ENCODE measurements around the gene ATP6V0B. TPM values are rescaled to one million over a fixed set of nuclear protein-coding genes. Genes with fewer than 3 reads are reported as not detected.
A peak's percentile ranks its signal among the peaks of the same experiment; 100 is the strongest.

ATP6V0B gene
- total and polyA plus RNA-seq, 2 experiments from 2014 or later: 112 to 142 TPM

- TF ChIP-seq ZNF462 (CRISPR knock-in tag; IDR thresholded peaks at IDR 0.05) (no peak), EZH2 (IDR thresholded peaks at IDR 0.05; ENCODE audit: low read depth, unreplicated experiment) (no peak), EZH2phosphoT487 (IDR thresholded peaks at IDR 0.05; ENCODE audit: unreplicated experiment) (no peak), ZNF331 (CRISPR knock-in tag; IDR thresholded peaks at IDR 0.05; ENCODE audit: low read depth) (no peak), STAT1 (IDR thresholded peaks at IDR 0.05; ENCODE audit: unreplicated experiment) (no peak), CREB1 (CRISPR knock-in tag; IDR thresholded peaks at IDR 0.05; ENCODE audit: low read depth) (no peak), JUNB (IDR thresholded peaks at IDR 0.05; ENCODE audit: unreplicated experiment) (no peak), ETS1 (IDR thresholded peaks at IDR 0.05) (no peak)
Observed at GRCh38 chr1:43978264-43978550, 3.4 kb downstream of the ATP6V0B start (continued).

GRCh38 chr1:43978551-43979260, 3.9 kb downstream of the ATP6V0B start, which contains the start of gene B4GALT2:
Gene B4GALT2 (plus strand): TSS chr1:43979210. CDS start chr1:43981161, 1,951 bp downstream.
- peaks cover 45% of the 10 kb centered on the region for H3K4me1 Mint-ChIP-seq
- peak within 1 kb of the TSS; percentile 84 for H2AFZ ChIP-seq
- peaks cover 19% of the 10 kb centered on the region for H4K20me1 ChIP-seq (replicated peaks; ENCODE audit: insufficient read depth)
- peaks cover 29% of the 10 kb centered on the region; the same call in 1 of the 2 replicates for H3F3A ChIP-seq (replicated peaks; ENCODE audit: low read depth)
- peaks cover 40% of the 10 kb centered on the region for H3K27me3 Mint-ChIP-seq (ENCODE audit: insufficient read depth, low read depth, poor library complexity)
- H3K27ac Mint-ChIP-seq: peak within 1 kb of the TSS; percentile 78
- no peaks in the 10 kb centered on the region for H3K9me3 Mint-ChIP-seq
- ATAC-seq (peak; percentile 8), DNase-seq (ENCODE audit: low spot score) (peak; percentile 71)
- H3K9me2 ChIP-seq (ENCODE audit: insufficient read depth): no peaks in the 10 kb centered on the region
- 0 out of 2 replicates have a peak, but pooled peaks cover 7% of the 10 kb centered on the region for H3K36me3 ChIP-seq (ENCODE audit: insufficient read depth)
- H3K27ac ChIP-seq (ENCODE audit: low read depth): no peak within 1 kb of the TSS
- H3K4me3 ChIP-seq: peak within 1 kb of the TSS; percentile 88
- TF ChIP-seq CTCF (conservative IDR thresholded peaks at IDR 0.05; ENCODE audit: low read depth in 2 of 2) (no peak), POLR2AphosphoS5 (IDR thresholded peaks at IDR 0.05; ENCODE audit: low read depth) (peak; percentile 50; the same call in 1 of the 2 replicates)
- H3K27me3 ChIP-seq (ENCODE audit: insufficient read depth): no peaks in the 10 kb centered on the region
- peaks cover 22% of the 10 kb centered on the region for H3K4me1 ChIP-seq (ENCODE audit: insufficient read depth)
- peaks cover 52% of the 10 kb centered on the region for H3K36me3 Mint-ChIP-seq (ENCODE audit: low read depth)
- H3K4me3 Mint-ChIP-seq: peak within 1 kb of the TSS; percentile 90
- H3K79me2 ChIP-seq (replicated peaks; ENCODE audit: insufficient read depth): peaks cover 16% of the 10 kb centered on the region
- H3K4me2 ChIP-seq: peak within 1 kb of the TSS; percentile 98
